Esophagus muscularis mucosa (tissue), 4 donors: Measurements from ENCODE around the gene STAT3. TPM values are rescaled to one million over a fixed set of nuclear protein-coding genes. Genes with fewer than 3 reads are reported as not detected.

Experiments
- DNase-seq: peaks from one replicate; pipeline ENCODE4 v3.0.0-alpha.2; 2017; ENCODE audit errors: extremely low spot score
- H3K27ac ChIP-seq, 4 donors: fragments of 200-600 bp; sonication (generic); replicated peaks in 1 of 4; 1 replicate in 3 of 4; 2 replicates in 1 of 4; pipeline ENCODE4 v1.5.1; 2016 to 2019; ENCODE audit warnings: mild to moderate bottlenecking in 1 of 4
- H3K27me3 ChIP-seq, 4 donors: fragments of 200-600 bp; sonication (generic); one replicate each; pipeline versions ENCODE4 v1.5.1 to v1.6.0; 2016 to 2019
- H3K36me3 ChIP-seq, 4 donors: fragments of 200-600 bp; sonication (generic); one replicate each; pipeline ENCODE4 v1.5.1; 2016 to 2019
- H3K4me1 ChIP-seq, 4 donors: fragments of 200-600 bp; sonication (generic); one replicate each; pipeline ENCODE4 v1.5.1; 2016 to 2019
- H3K4me3 ChIP-seq, 4 donors: fragments of 200-600 bp; sonication (generic); 1 replicate in 2 of 4; 2 replicates in 2 of 4; pipeline ENCODE4 v1.5.1; 2016 to 2019; ENCODE audit warnings: mild to moderate bottlenecking in 4 of 4, moderate library complexity in 1 of 4
- H3K9me3 ChIP-seq, 4 donors: fragments of 200-600 bp; sonication (generic); 1 replicate in 3 of 4; 2 replicates in 1 of 4; pipeline ENCODE4 v1.5.1; 2016 to 2019
- CTCF ChIP-seq, 3 experiments: fragments of 200-600 bp in 2 of 3; fragments of 450-650 bp in 1 of 3; sonication (generic) in 2 of 3; IDR thresholded peaks; one replicate each; pipeline ENCODE4 v1.5.1; 2017 to 2019; ENCODE audit warnings: antibody characterized with exemption in 3 of 3, mild to moderate bottlenecking in 2 of 3, moderate library complexity in 1 of 3
- EP300 ChIP-seq: sonication (generic); formaldehyde crosslinking; IDR thresholded peaks from one replicate; pipeline ENCODE4 v1.6.1; 2017; ENCODE audit warnings: antibody characterized with exemption
- POLR2A ChIP-seq: fragments of 450-650 bp; IDR thresholded peaks from one replicate; pipeline ENCODE4 v1.6.1; 2017; ENCODE audit warnings: antibody characterized with exemption, moderate library complexity, mild to moderate bottlenecking, low read depth
- POLR2AphosphoS5 ChIP-seq, 2 donors: sonication (generic); formaldehyde crosslinking; IDR thresholded peaks; one replicate each; pipeline ENCODE4 v1.6.1; 2017; ENCODE audit warnings: antibody characterized with exemption in 2 of 2
- WGBS: methylation state at CpG from one replicate; pipeline ENCODE4 v1.1.5; 2018; 5-methylcytosine and 5-hydroxymethylcytosine counted together
- intact Hi-C: fragments of 100-400 bp; cut with DNase I; formaldehyde crosslinking; loops from one replicate; pipeline ENCODE4 v1.15.1; 2023
- total RNA-seq, 4 donors: library from RNA; depleted of rRNA; stranded (reverse); fragments of >200 nt; gene quantifications; one replicate each; pipeline versions ENCODE4 v1.1.0 to v1.2.1, GENCODE V29; 2016

STAT3 gene
- total RNA-seq, 4 donors from 2014 or later: 137 to 260 (median 211) TPM

DNA sequence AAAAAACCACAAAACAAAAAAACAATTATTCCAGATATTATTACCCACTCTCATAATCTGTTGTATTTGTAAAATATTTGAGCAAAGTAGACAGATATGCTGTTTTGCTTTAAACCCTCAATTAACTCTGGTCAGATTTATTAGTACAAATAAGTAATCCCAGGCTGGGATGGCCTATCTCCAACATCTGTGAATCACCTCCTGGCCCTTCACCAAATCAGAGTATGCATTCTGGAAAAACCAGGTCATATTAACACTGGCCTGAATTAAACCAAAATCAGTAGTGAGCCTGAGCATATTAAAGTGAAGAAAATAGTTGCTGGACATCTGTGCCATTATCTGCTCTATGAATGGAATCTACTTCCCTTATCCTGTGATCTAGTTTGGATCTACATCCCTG is 41.0 kb downstream of the STAT3 start:
- DNase-seq: no peak
- Histone ChIP-seq H3K9me3 (no peaks in the 10 kb centered on the region), H3K27ac (peak overlapping the region; percentile 49 to 74 (median 70)), H3K4me3 (no peak overlapping the region), H3K27me3 (no peaks in the 10 kb centered on the region), H3K36me3 (peaks cover 36 to 63% (median 44%) of the 10 kb centered on the region in 4 donors), H3K4me1 (peaks cover 38 to 55% (median 54%) of the 10 kb centered on the region in 4 donors)
- intact Hi-C loops: no loop called here
- TF ChIP-seq POLR2A (no peak), POLR2AphosphoS5 (IDR thresholded peaks at IDR 0.05) (peak in 1 of 2 donors; percentile 73)

- Histone ChIP-seq H3K4me1 (peaks cover 38 to 57% (median 53%) of the 10 kb centered on the region in 4 donors), H3K9me3 (no peaks in the 10 kb centered on the region), H3K27me3 (no peaks in the 10 kb centered on the region), H3K4me3 (no peak overlapping the region), H3K36me3 (peaks cover 39 to 71% (median 51%) of the 10 kb centered on the region in 4 donors), H3K27ac (peak overlapping the region; percentile 49 to 74 (median 70))
- DNase-seq: no peak
- WGBS: 84% methylated on average over 8 of the region's 8 CpGs
- intact Hi-C loops: no loop called here
- TF ChIP-seq CTCF (IDR thresholded peaks at IDR 0.05) (no peak), POLR2AphosphoS5 (IDR thresholded peaks at IDR 0.05) (no peak)
These were observed 41.8 kb downstream of the STAT3 start for GRCh38 chr17:42346481-42346880.

DNA sequence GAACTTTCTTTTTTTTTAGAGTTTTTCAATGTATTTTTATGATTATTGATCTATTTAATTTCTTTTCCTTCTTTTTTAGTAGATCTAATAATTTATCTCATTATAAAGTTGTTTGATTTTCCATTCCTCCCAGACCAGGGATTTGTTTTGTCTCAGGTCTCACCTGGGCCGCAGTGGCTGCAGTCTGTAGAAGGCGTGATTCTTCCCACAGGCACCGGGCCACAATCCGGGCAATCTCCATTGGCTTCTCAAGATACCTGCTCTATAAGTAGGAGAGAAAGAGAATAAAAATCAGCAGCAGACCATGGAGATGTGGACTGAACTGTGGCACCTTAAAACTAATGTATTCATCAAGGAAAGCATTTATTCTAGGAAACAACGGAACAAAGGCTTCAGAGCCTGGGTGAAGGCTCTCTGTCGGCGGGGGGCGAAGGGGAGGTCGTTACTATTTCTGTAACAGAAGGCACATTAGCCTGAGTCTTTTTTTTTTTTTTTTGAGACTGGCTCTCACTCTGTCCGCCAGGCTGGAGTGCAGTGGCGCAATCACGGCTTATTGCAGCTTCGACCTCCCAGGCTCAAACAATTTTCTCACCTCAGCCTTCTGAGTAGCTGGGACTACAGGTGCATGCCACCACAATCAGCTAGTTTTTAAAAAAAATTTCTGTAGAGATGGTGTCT is 42.7 kb downstream of the STAT3 start:
- H3K27ac ChIP-seq: peak overlapping the region in 3 of 4 donors; percentile 49 to 74 (median 72)
- no peak overlapping the region for H3K4me3 ChIP-seq
- no peak for TF ChIP-seq CTCF (IDR thresholded peaks at IDR 0.05)
- TF ChIP-seq EP300: no peak
- TF ChIP-seq POLR2A: no peak
- TF ChIP-seq POLR2AphosphoS5 (IDR thresholded peaks at IDR 0.05): no peak
- H3K4me1 ChIP-seq: peaks cover 38 to 64% (median 57%) of the 10 kb centered on the region in 4 donors
- 89% methylated on average over 13 of the region's 13 CpGs for WGBS
- no peaks in the 10 kb centered on the region for H3K9me3 ChIP-seq
- H3K27me3 ChIP-seq: no peaks in the 10 kb centered on the region
- no peak for DNase-seq
- intact Hi-C loops: no loop called here
- H3K36me3 ChIP-seq: peaks cover 39 to 80% (median 59%) of the 10 kb centered on the region in 4 donors

- no peak for TF ChIP-seq EP300
- no peak for TF ChIP-seq POLR2A
- no peak for TF ChIP-seq POLR2AphosphoS5 (IDR thresholded peaks at IDR 0.05)
- no peak for TF ChIP-seq CTCF (IDR thresholded peaks at IDR 0.05)
- peaks cover 9 to 33% (median 26%) of the 10 kb centered on the region in 4 donors for H3K4me1 ChIP-seq
- no peaks in the 10 kb centered on the region for H3K9me3 ChIP-seq
- intact Hi-C loops: no loop called here
- peaks cover 40 to 94% (median 83%) of the 10 kb centered on the region in 4 donors for H3K36me3 ChIP-seq
- H3K4me3 ChIP-seq: no peak overlapping the region
- WGBS: 84% methylated on average over 9 of the region's 9 CpGs
- peak overlapping the region in 1 of 4 donors; percentile 34 for H3K27ac ChIP-seq
- H3K27me3 ChIP-seq: no peaks in the 10 kb centered on the region
- DNase-seq: no peak
These were observed 45.8 kb downstream of the STAT3 start for GRCh38 chr17:42342242-42343008.

DNA sequence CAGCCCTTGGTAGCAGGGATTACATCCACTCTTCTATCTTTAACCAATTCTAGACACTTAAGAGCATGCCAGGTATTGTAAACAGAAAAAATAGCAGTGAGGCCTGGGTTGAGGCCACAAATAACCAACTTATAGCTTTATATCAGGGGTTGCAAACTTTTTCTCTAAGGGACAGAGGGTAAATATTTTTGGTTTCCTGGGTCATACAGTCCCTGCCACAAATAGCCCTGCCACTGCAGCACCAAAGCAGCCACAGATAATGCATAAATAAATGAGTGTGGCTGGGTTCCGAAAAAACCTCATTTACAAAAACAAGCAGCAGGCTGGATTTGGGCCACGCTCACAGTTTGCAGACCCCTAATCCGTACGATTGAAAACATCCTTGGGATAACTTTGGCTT is 46.7 kb downstream of the STAT3 start:
- H3K36me3 ChIP-seq: peaks cover 47 to 95% (median 89%) of the 10 kb centered on the region in 4 donors
- H3K27me3 ChIP-seq: no peaks in the 10 kb centered on the region
- intact Hi-C loops: no loop called here
- no peaks in the 10 kb centered on the region for H3K9me3 ChIP-seq
- TF ChIP-seq POLR2A (no peak), EP300 (no peak), POLR2AphosphoS5 (IDR thresholded peaks at IDR 0.05) (no peak)
- H3K4me3 ChIP-seq: no peak overlapping the region
- 57% methylated on average over 4 of the region's 4 CpGs for WGBS
- peaks cover under 1 to 25% (median 17%) of the 10 kb centered on the region in 4 donors for H3K4me1 ChIP-seq
- peak overlapping the region in 2 of 4 donors; percentile 16 to 34 for H3K27ac ChIP-seq
- DNase-seq: no peak
